ENCODE results near the gene TRIOBP.

GRCh38 chr22:37660709-37661045, 36.2 kb upstream of the TRIOBP start:
- TF ChIP-seq CTCF (IDR thresholded peaks at IDR 0.05) (no peak), POLR2A (IDR thresholded peaks at IDR 0.05) (no peak)
